Measurements from ENCODE around the gene FXYD7.

GRCh38 chr19:35104361-35104760 lies 38.7 kb upstream of the FXYD7 start:
- TF ChIP-seq ZNF274 (IDR thresholded peaks at IDR 0.05; ENCODE audit: low read depth, low read length), result no peak
- TF ChIP-seq YY1 (IDR thresholded peaks at IDR 0.05; ENCODE audit: insufficient read depth, insufficient read length), result no peak
